Panc1 (cell line): ENCODE measurements around the gene MKRN2OS.

Source experiments
- CTCF ChIP-seq: fragments of 450-650 bp; IDR thresholded peaks from 2 replicates; pipeline ENCODE4 v1.5.1; 2017; ENCODE audit warnings: mild to moderate bottlenecking
- REST ChIP-seq, 2 experiments: IDR thresholded peaks; 2 replicates each; pipeline ENCODE4 v1.6.1; 2011 to 2012; ENCODE audit warnings: low read depth in 2 of 2, control low read depth in 1 of 2, low read length in 1 of 2, mild to moderate bottlenecking in 1 of 2, moderate library complexity in 1 of 2; ENCODE audit not compliant: insufficient read depth in 1 of 2
- TCF7L2 ChIP-seq: IDR thresholded peaks from 2 replicates; pipeline ENCODE4 v1.6.1; 2011; ENCODE audit warnings: mild to moderate bottlenecking, low read depth, low read length, inconsistent platforms

DNA sequence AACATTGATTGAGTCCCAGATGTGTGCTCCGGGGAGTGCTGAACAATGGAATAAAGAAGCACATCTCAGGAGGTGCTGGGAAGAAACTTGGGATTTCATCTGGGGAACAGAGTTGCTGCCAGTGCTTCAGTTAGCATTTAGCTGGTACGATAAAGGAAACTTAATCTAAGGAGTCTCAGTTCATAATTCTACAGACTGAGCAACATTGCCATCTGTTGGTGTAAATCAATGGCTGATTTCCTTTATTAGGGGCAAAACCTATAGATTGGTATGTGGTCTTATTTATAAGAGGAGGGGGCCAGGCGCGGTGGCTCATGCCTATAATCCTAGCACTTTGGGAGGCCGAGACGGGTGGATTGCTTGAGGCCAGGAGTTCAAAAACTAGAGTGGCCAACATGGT is 8.9 kb downstream of the MKRN2OS start:
- TF ChIP-seq CTCF: peak; percentile 25
- TF ChIP-seq REST (IDR thresholded peaks at IDR 0.05; ENCODE audit: insufficient read depth in 1 of 2, low read depth in 2 of 2, low read length in 1 of 2): no peak
- no peak for TF ChIP-seq TCF7L2
